ENCODE measurements around the gene AZU1.

DNA sequence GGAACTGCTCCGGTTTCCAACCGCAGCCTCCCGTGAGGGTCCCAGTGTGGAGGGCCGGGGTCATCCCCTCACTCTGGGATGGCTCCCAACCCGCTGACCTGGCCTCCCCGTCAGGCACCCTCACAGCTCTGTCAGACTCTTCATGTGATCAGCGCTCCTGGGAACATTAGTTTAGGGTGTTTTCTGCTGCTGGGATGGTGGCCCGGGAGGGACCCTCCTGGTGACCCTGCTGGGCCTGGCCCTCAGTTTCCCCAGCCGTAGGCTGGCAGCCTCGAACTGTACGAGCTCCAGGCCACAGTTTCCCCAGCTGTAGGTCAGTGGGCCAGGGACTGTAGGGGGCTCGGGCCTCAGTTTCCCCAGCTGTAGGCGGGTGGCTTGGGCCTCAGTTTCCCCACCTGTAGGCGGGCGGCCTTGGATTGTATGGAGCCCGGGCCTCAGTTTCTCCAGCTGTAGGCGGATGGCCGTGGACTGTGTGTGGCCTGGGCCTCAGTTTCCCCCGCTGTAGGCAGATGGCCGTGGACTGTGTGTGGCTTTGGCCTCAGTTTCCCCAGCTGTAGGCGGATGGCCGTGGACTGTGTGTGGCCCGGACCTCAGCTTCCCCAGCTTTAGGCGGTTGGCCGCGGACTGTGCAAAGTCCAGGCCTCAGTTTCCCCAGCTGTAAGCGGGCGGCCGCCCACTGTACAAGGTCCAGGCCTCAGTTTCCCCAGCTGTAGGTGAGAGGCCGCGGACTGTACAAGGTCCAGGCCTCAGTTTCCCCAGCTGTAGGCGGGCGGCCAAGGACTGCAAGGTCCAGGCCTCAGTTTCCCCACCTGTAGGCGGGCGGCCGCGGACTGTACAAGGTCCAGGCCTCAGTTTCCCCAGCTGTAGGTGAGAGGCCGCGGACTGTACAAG, 31.7 kb upstream of the AZU1 start:
- no peak for TF ChIP-seq POLR2AphosphoS5 (IDR thresholded peaks at IDR 0.05; ENCODE audit: low read depth, low read length)
- TF ChIP-seq, protein P1, sequence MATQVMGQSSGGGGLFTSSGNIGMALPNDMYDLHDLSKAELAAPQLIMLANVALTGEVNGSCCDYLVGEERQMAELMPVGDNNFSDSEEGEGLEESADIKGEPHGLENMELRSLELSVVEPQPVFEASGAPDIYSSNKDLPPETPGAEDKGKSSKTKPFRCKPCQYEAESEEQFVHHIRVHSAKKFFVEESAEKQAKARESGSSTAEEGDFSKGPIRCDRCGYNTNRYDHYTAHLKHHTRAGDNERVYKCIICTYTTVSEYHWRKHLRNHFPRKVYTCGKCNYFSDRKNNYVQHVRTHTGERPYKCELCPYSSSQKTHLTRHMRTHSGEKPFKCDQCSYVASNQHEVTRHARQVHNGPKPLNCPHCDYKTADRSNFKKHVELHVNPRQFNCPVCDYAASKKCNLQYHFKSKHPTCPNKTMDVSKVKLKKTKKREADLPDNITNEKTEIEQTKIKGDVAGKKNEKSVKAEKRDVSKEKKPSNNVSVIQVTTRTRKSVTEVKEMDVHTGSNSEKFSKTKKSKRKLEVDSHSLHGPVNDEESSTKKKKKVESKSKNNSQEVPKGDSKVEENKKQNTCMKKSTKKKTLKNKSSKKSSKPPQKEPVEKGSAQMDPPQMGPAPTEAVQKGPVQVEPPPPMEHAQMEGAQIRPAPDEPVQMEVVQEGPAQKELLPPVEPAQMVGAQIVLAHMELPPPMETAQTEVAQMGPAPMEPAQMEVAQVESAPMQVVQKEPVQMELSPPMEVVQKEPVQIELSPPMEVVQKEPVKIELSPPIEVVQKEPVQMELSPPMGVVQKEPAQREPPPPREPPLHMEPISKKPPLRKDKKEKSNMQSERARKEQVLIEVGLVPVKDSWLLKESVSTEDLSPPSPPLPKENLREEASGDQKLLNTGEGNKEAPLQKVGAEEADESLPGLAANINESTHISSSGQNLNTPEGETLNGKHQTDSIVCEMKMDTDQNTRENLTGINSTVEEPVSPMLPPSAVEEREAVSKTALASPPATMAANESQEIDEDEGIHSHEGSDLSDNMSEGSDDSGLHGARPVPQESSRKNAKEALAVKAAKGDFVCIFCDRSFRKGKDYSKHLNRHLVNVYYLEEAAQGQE (IDR thresholded peaks at IDR 0.05; ENCODE audit: insufficient read depth in 1 of 2, low read depth in 2 of 2, low read length in 2 of 2), result no peak
